Spleen (tissue), 11 donors: ENCODE data around the gene ITIH3. TPM values are rescaled to one million over a fixed set of nuclear protein-coding genes. Genes with fewer than 3 reads are reported as not detected.

Experiments used
- DNase-seq: peaks from one replicate; pipeline ENCODE4 v3.0.0-alpha.2; 2020
- H3K27ac ChIP-seq, 8 donors: fragments of 200-600 bp; sonication (generic) in 7 of 8; 1 replicate in 4 of 8; 2 replicates in 4 of 8; pipeline versions ENCODE4 v1.5.0 to v1.8.0; 2016 to 2021; ENCODE audit warnings: inconsistent platforms in 4 of 8, mild to moderate bottlenecking in 4 of 8, moderate library complexity in 1 of 8
- H3K27me3 ChIP-seq, 7 donors: fragments of 200-600 bp; sonication (generic) in 6 of 7; replicated peaks in 1 of 7; 1 replicate in 4 of 7; 2 replicates in 3 of 7; pipeline versions ENCODE4 v1.5.0 to v1.8.0; 2016 to 2021; ENCODE audit warnings: inconsistent platforms in 3 of 7, mild to moderate bottlenecking in 1 of 7
- H3K36me3 ChIP-seq, 6 donors: fragments of 200-600 bp; sonication (generic) in 5 of 6; 1 replicate in 4 of 6; 2 replicates in 2 of 6; pipeline versions ENCODE4 v1.5.0 to v1.8.0; 2016 to 2021; ENCODE audit warnings: inconsistent platforms in 2 of 6
- H3K4me1 ChIP-seq, 6 donors: fragments of 200-600 bp; sonication (generic) in 5 of 6; 1 replicate in 3 of 6; 2 replicates in 3 of 6; pipeline versions ENCODE4 v1.5.0 to v1.8.0; 2016 to 2021; ENCODE audit warnings: inconsistent platforms in 3 of 6
- H3K4me3 ChIP-seq, 8 donors: fragments of 200-600 bp; sonication (generic) in 7 of 8; 1 replicate in 4 of 8; 2 replicates in 4 of 8; pipeline versions ENCODE4 v1.5.0 to v1.8.0; 2016 to 2021; ENCODE audit warnings: inconsistent platforms in 4 of 8, mild to moderate bottlenecking in 4 of 8, moderate library complexity in 2 of 8
- H3K9me3 ChIP-seq, 8 donors: fragments of 200-600 bp; sonication (generic) in 7 of 8; 1 replicate in 4 of 8; 2 replicates in 4 of 8; pipeline versions ENCODE4 v1.5.0 to v1.8.0; 2016 to 2021; ENCODE audit warnings: inconsistent platforms in 4 of 8
- CTCF ChIP-seq, 11 experiments: fragments of 200-600 bp in 7 of 11; fragments of 450-650 bp in 4 of 11; sonication (generic) in 4 of 11; IDR thresholded peaks in 8 of 11; conservative IDR thresholded peaks in 3 of 11; 1 replicate in 7 of 11; 2 replicates in 4 of 11; pipeline versions ENCODE4 v1.4.0 to v1.8.0; 2016 to 2021; ENCODE audit warnings: antibody characterized with exemption in 11 of 11, inconsistent platforms in 4 of 11, mild to moderate bottlenecking in 1 of 11
- POLR2A ChIP-seq, 3 donors: fragments of 450-650 bp; IDR thresholded peaks; one replicate each; pipeline ENCODE4 v1.5.1; 2017; ENCODE audit warnings: antibody characterized with exemption in 3 of 3, mild to moderate bottlenecking in 1 of 3
- POLR2AphosphoS5 ChIP-seq, 3 donors: sonication (generic); formaldehyde crosslinking; IDR thresholded peaks; one replicate each; pipeline ENCODE4 v1.5.1; 2017; ENCODE audit warnings: antibody characterized with exemption in 3 of 3
- WGBS, 5 donors: extraction: QIAGEN DNeasy Blood & Tissue Kit in 3 of 5; methylation state at CpG; one replicate each; pipeline versions ENCODE4 v1.1.5 to v1.1.7; 2013 to 2018; 5-methylcytosine and 5-hydroxymethylcytosine counted together
- intact Hi-C: fragments of 100-400 bp; cut with DNase I; formaldehyde crosslinking; loops from one replicate; pipeline ENCODE4 v1.15.0; 2023; ENCODE audit warnings: low total_unique reads
- polyA plus RNA-seq, 3 donors: library from polyadenylated mRNA; stranded (reverse); fragments of 200-250 nt; gene quantifications; one replicate each; pipeline ENCODE4 v1.2.1, GENCODE V29; 2013
- total RNA-seq, 7 donors: library from RNA; depleted of rRNA in 3 of 7; stranded (reverse); fragments of >200 nt in 3 of 7; fragmentation: NEBNext Ultra II Directional in 4 of 7; extraction: Animal tissue kit (Norgen Biotek cat#: 25700) in 4 of 7; gene quantifications; one replicate each; pipeline versions ENCODE4 v1.1.0 to v1.2.1, GENCODE V29; 2016 to 2021
- donor health status: healthy with polysubstance abuse.
- donor health status: DM: no; HTN: no; CAD: no; lungs with moderate emphysema.
- donor health status: DM: no; HTN: no; CAD: no.
- donor health status: Bipolar disorder and iron deficiency.
- donor health status: healthy.
- donor health status: DM: no; HTN: no; CAD: no.
- donor health status: DM: yes; HTN: yes; CAD: no.

Gene ITIH3
- total and polyA plus RNA-seq, 10 donors, result 8.0 to 53.7 (median 16.5) TPM

GRCh38 chr3:52839892-52840545 lies 45.4 kb downstream of the ITIH3 start:
- no peak overlapping the region for H3K4me3 ChIP-seq
- H3K36me3 ChIP-seq, result peaks cover 0 to 100% (median 50%) of the 10 kb centered on the region in 6 donors
- intact Hi-C loops, result no loop called here
- no peaks in the 10 kb centered on the region for H3K9me3 ChIP-seq
- no peaks in the 10 kb centered on the region for H3K27me3 ChIP-seq
- 86 to 92% (median 89%) methylated on average over 23 of the region's 23 CpGs for WGBS, 5 donors
- H3K4me1 ChIP-seq, result peaks cover 0 to 52% (median 9%) of the 10 kb centered on the region in 6 donors
- TF ChIP-seq POLR2AphosphoS5 (IDR thresholded peaks at IDR 0.05), result no peak
- peak; percentile 49 for DNase-seq
- H3K27ac ChIP-seq, result no peak overlapping the region

GRCh38 chr3:52841211-52841980 lies 46.8 kb downstream of the ITIH3 start:
- Histone ChIP-seq H3K27ac (no peak overlapping the region), H3K4me3 (no peak overlapping the region), H3K36me3 (peaks cover 0 to 86% (median 42%) of the 10 kb centered on the region in 6 donors), H3K4me1 (peaks cover 0 to 65% (median 15%) of the 10 kb centered on the region in 6 donors), H3K9me3 (no peaks in the 10 kb centered on the region), H3K27me3 (no peaks in the 10 kb centered on the region)
- intact Hi-C loops, result no loop called here
- TF ChIP-seq CTCF (IDR thresholded peaks at IDR 0.05 in 8 of 11, conservative IDR thresholded peaks at IDR 0.05 in 3 of 11), result no peak
- TF ChIP-seq POLR2AphosphoS5 (IDR thresholded peaks at IDR 0.05), result no peak
- no peak for TF ChIP-seq POLR2A (IDR thresholded peaks at IDR 0.05)
- DNase-seq, result peak; percentile 41
- 91 to 95% (median 95%) methylated on average over 12 of the region's 12 CpGs for WGBS, 5 donors

DNA sequence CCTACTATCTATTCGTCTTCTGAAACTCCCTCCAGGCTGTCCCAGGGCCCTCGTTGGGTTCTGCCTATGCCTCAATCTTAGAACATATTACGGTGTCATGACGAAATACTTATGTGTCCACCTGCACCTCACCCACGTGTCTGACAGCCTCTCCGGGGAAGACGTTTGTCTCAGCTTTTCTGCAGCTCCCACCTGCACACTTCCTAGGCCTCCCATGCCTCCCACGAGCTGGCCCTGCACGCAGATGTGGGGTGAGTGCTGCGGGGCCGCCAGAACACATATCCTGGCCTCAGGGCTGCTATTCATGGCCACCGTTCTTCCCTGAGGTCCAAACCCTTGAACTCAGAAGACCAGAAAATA lies 47.4 kb downstream of the ITIH3 start:
- Histone ChIP-seq H3K4me1 (peaks cover 0 to 71% (median 18%) of the 10 kb centered on the region in 6 donors), H3K36me3 (peaks cover 0 to 86% (median 42%) of the 10 kb centered on the region in 6 donors), H3K9me3 (no peaks in the 10 kb centered on the region), H3K27me3 (no peaks in the 10 kb centered on the region), H3K4me3 (no peak overlapping the region), H3K27ac (peak overlapping the region in 1 of 8 donors; percentile 55)
- TF ChIP-seq CTCF (IDR thresholded peaks at IDR 0.05 in 8 of 11, conservative IDR thresholded peaks at IDR 0.05 in 3 of 11), result no peak
- intact Hi-C loops, result no loop called here
- WGBS, 5 donors, result 69 to 85% (median 80%) methylated on average over 12 of the region's 12 CpGs
- peak; percentile 45 for DNase-seq

DNA sequence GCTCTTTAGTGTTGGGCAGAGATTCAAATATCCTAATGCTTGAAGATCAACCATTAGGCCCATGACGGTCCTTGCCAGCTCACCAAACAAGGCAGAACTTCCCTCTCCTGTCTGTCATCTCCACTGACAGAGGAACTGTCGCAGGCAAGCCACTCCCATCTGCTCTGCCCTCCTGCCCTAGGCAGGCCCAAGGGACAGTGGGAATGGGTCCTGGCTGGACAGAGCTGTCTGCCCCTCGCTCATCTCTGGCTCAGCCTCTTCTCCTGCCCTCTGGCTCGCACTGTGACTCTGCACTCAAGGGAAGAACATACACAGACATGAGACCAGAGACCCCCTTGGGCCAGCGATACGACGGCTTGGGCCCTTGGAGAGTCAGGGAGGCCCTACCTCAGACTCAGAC lies 47.8 kb downstream of the ITIH3 start:
- Histone ChIP-seq H3K4me1 (peaks cover 0 to 73% (median 19%) of the 10 kb centered on the region in 6 donors), H3K4me3 (no peak overlapping the region), H3K36me3 (peaks cover 0 to 86% (median 42%) of the 10 kb centered on the region in 6 donors), H3K27ac (peak overlapping the region in 2 of 8 donors; percentile 30 to 55), H3K27me3 (no peaks in the 10 kb centered on the region), H3K9me3 (no peaks in the 10 kb centered on the region)
- DNase-seq, result peak; percentile 69
- intact Hi-C loops, result no loop called here
- WGBS, 5 donors, result 71 to 84% (median 80%) methylated on average over 7 of the region's 7 CpGs
- TF ChIP-seq POLR2A (IDR thresholded peaks at IDR 0.05) (no peak), CTCF (IDR thresholded peaks at IDR 0.05 in 8 of 11, conservative IDR thresholded peaks at IDR 0.05 in 3 of 11) (no peak), POLR2AphosphoS5 (IDR thresholded peaks at IDR 0.05) (no peak)
